LNCAP (cell line): ENCODE data around the gene PKLR.

ENCODE experiments used
- CTCF ChIP-seq: fragments of 450-650 bp; IDR thresholded peaks from 2 replicates; pipeline ENCODE4 v1.5.1; 2017; ENCODE audit warnings: mild to moderate bottlenecking

Gene PKLR

GRCh38 chr1:155326020-155326526 lies 24.8 kb upstream of the PKLR start:
- no peak for TF ChIP-seq CTCF

GRCh38 chr1:155325603-155325893 lies 24.3 kb upstream of the PKLR start:
- TF ChIP-seq CTCF: no peak

- TF ChIP-seq CTCF: peak; percentile 66
These were observed 23.7 kb upstream of the PKLR start for GRCh38 chr1:155324717-155325602.

- TF ChIP-seq CTCF: no peak
These were observed 22.9 kb upstream of the PKLR start for GRCh38 chr1:155324037-155324716.

- TF ChIP-seq CTCF: no peak
These were observed 22.4 kb upstream of the PKLR start for GRCh38 chr1:155323729-155324036.

GRCh38 chr1:155322953-155323728 lies 21.9 kb upstream of the PKLR start:
- peak; percentile 99 for TF ChIP-seq CTCF

- no peak for TF ChIP-seq CTCF
These were observed 21.3 kb upstream of the PKLR start for GRCh38 chr1:155322571-155322952.
